ENCODE data around the gene WDR88.

The WDR88 gene

GRCh38 chr19:33094436-33095067 is 37.4 kb upstream of the WDR88 start:
- TF ChIP-seq CTCF (IDR thresholded peaks at IDR 0.05; ENCODE audit: control insufficient read depth, extremely low read depth, insufficient read depth): no peak
- no peak for DNase-seq (ENCODE audit: low read depth)
- H3K4me3 ChIP-seq (ENCODE audit: low read depth, low read length): no peak overlapping the region

GRCh38 chr19:33096005-33096404 is 35.9 kb upstream of the WDR88 start:
- TF ChIP-seq CTCF (IDR thresholded peaks at IDR 0.05; ENCODE audit: control insufficient read depth, extremely low read depth, insufficient read depth): no peak
- H3K4me3 ChIP-seq (ENCODE audit: low read depth, low read length): no peak overlapping the region
- no peak for DNase-seq (ENCODE audit: low read depth)

- H3K4me3 ChIP-seq (ENCODE audit: low read depth, low read length): no peak overlapping the region
- no peak for TF ChIP-seq CTCF (IDR thresholded peaks at IDR 0.05; ENCODE audit: control insufficient read depth, extremely low read depth, insufficient read depth)
- DNase-seq (ENCODE audit: low read depth): no peak
Observed at GRCh38 chr19:33098055-33098534, 33.8 kb upstream of the WDR88 start.

GRCh38 chr19:33100894-33101644 is 30.8 kb upstream of the WDR88 start:
- H3K4me3 ChIP-seq (ENCODE audit: low read depth, low read length): no peak overlapping the region
- DNase-seq (ENCODE audit: low read depth): no peak
- no peak for TF ChIP-seq CTCF (IDR thresholded peaks at IDR 0.05; ENCODE audit: control insufficient read depth, extremely low read depth, insufficient read depth)

GRCh38 chr19:33102893-33103292 is 29.0 kb upstream of the WDR88 start:
- no peak for TF ChIP-seq CTCF (IDR thresholded peaks at IDR 0.05; ENCODE audit: control insufficient read depth, extremely low read depth, insufficient read depth)
- DNase-seq (ENCODE audit: low read depth): no peak
- no peak overlapping the region for H3K4me3 ChIP-seq (ENCODE audit: low read depth, low read length)

- TF ChIP-seq CTCF (IDR thresholded peaks at IDR 0.05; ENCODE audit: control insufficient read depth, extremely low read depth, insufficient read depth): no peak
- no peak for DNase-seq (ENCODE audit: low read depth)
- H3K4me3 ChIP-seq (ENCODE audit: low read depth, low read length): no peak overlapping the region
Observed at GRCh38 chr19:33108161-33108560, 23.8 kb upstream of the WDR88 start.
